Measurements from ENCODE around the gene LPCAT1. TPM values are rescaled to one million over a fixed set of nuclear protein-coding genes. Genes with fewer than 3 reads are reported as not detected.
A peak's percentile ranks its signal among the peaks of the same experiment; 100 is the strongest.

LPCAT1 gene
- total RNA-seq, 4 donors from 2014 or later: 8.8 to 59.4 (median 28.5) TPM

- Histone ChIP-seq H3K4me3 (no peak overlapping the region), H3K4me1 (no peaks in the 10 kb centered on the region), H3K27me3 (no peaks in the 10 kb centered on the region), H3K9me3 (no peaks in the 10 kb centered on the region), H3K36me3 (peaks cover 0 to 26% (median 0%) of the 10 kb centered on the region in 3 donors), H3K27ac (no peak overlapping the region)
- DNase-seq: no peak
- TF ChIP-seq, protein P1, sequence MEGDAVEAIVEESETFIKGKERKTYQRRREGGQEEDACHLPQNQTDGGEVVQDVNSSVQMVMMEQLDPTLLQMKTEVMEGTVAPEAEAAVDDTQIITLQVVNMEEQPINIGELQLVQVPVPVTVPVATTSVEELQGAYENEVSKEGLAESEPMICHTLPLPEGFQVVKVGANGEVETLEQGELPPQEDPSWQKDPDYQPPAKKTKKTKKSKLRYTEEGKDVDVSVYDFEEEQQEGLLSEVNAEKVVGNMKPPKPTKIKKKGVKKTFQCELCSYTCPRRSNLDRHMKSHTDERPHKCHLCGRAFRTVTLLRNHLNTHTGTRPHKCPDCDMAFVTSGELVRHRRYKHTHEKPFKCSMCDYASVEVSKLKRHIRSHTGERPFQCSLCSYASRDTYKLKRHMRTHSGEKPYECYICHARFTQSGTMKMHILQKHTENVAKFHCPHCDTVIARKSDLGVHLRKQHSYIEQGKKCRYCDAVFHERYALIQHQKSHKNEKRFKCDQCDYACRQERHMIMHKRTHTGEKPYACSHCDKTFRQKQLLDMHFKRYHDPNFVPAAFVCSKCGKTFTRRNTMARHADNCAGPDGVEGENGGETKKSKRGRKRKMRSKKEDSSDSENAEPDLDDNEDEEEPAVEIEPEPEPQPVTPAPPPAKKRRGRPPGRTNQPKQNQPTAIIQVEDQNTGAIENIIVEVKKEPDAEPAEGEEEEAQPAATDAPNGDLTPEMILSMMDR (IDR thresholded peaks at IDR 0.05): no peak
- no peak for TF ChIP-seq POLR2A (IDR thresholded peaks at IDR 0.05)
These were observed 59.2 kb downstream of the LPCAT1 start for GRCh38 chr5:1464511-1464910.

- peak in 1 of 3 donors; percentile 39 for DNase-seq
- Histone ChIP-seq H3K4me3 (no peak overlapping the region), H3K4me1 (no peaks in the 10 kb centered on the region), H3K9me3 (no peaks in the 10 kb centered on the region), H3K27ac (no peak overlapping the region), H3K36me3 (peaks cover 0 to 26% (median 0%) of the 10 kb centered on the region in 3 donors), H3K27me3 (no peaks in the 10 kb centered on the region)
- no peak for TF ChIP-seq POLR2A (IDR thresholded peaks at IDR 0.05)
- TF ChIP-seq, protein P1 (IDR thresholded peaks at IDR 0.05): no peak
These were observed 59.7 kb downstream of the LPCAT1 start for GRCh38 chr5:1464096-1464446.

DNA sequence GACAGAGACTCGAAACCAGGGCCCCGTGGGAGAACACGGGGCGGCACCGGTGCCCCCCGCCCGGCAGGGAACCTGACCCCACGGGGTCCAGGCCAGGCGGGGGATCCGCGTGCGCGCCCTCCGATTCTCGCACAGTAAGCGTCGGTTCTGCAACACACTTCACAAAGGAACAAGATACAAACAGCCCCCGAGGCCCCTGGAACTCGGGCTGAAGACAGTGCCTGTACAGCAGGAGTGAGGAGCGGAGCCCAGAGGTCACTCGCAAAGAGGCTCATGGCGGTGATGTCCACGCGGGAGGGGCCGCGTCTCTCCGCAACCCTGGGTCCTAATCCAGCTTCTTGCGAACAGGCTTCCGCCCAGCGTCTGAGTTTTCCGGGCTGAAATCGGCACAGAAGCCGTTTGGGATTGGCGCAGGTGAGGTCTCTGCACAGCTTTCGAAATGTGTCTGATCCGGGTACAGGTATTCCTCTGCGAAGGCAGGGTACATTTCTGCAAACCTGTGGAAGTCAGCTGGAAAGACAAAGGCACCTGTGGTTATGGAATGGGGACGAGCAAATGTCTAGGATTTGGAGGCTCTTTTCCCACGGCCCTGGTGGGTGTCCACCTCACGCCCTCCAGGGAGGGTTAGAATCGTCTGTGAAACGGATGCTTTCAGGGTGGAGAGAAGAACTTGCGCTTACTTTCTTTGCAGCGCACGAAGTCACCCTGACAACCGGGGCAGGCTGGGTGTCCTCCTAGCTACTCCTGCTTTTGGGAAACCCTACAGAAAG lies 60.2 kb downstream of the LPCAT1 start:
- no peaks in the 10 kb centered on the region for H3K9me3 ChIP-seq
- H3K27me3 ChIP-seq: no peaks in the 10 kb centered on the region
- H3K36me3 ChIP-seq: peaks cover 0 to 26% (median 0%) of the 10 kb centered on the region in 3 donors
- DNase-seq: peak in 2 of 3 donors; percentile 35 to 42
- H3K27ac ChIP-seq: no peak overlapping the region
- TF ChIP-seq, protein P1 (IDR thresholded peaks at IDR 0.05): no peak
- TF ChIP-seq POLR2A (IDR thresholded peaks at IDR 0.05): no peak
- H3K4me3 ChIP-seq: no peak overlapping the region
- H3K4me1 ChIP-seq: no peaks in the 10 kb centered on the region

DNA sequence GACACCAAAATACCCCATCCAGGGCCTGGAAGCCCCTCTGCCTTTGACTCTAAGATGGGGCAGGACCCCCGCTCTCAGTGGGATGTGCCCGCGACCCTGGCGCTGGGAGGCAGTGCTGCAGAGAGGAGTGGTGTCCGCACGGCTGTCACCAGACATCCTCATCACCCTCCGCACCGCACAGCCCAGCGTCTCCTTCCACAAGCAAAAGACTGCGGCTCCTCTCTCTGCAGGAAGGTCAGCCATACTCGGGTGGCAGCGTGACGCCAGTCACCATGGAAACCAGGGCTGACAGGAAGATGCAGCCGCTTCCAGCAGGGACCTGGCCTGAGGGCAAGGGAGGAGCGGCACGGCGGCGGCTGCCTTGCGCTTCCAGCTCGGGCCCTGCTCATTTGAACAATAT lies 61.4 kb downstream of the LPCAT1 start:
- Histone ChIP-seq H3K27me3 (no peaks in the 10 kb centered on the region), H3K4me1 (no peaks in the 10 kb centered on the region), H3K4me3 (no peak overlapping the region), H3K9me3 (peaks cover 0 to 2% (median 0%) of the 10 kb centered on the region in 4 donors), H3K27ac (no peak overlapping the region), H3K36me3 (peaks cover 0 to 26% (median 0%) of the 10 kb centered on the region in 3 donors)
- no peak for TF ChIP-seq POLR2A (IDR thresholded peaks at IDR 0.05)
- TF ChIP-seq, protein P1 (IDR thresholded peaks at IDR 0.05): no peak
- DNase-seq: peak in 1 of 3 donors; percentile 40

DNA sequence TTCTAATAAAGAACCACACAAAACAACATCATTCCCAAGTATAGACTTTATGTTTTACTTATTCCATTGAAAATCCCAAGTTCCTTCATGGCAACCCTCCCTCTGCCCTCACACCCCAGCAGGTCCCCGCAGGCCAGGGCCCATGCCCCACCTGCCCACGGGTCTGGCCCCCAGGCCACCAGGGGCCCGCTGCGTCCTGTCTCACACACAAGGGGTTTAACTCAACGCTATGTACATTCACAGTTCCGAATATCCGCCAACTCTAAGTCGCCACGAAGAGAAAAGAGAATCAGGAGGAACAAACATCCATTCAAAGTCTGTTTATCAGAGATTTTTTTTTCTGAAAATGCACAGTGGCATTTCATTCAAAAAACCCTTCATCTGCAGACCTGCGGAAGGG lies 62.4 kb downstream of the LPCAT1 start:
- no peaks in the 10 kb centered on the region for H3K27me3 ChIP-seq
- peaks cover 0 to 4% (median 0%) of the 10 kb centered on the region in 4 donors for H3K9me3 ChIP-seq
- no peak overlapping the region for H3K27ac ChIP-seq
- H3K4me1 ChIP-seq: no peaks in the 10 kb centered on the region
- H3K36me3 ChIP-seq: peaks cover 0 to 25% (median 0%) of the 10 kb centered on the region in 3 donors
- TF ChIP-seq, protein P1 (IDR thresholded peaks at IDR 0.05): no peak
- TF ChIP-seq POLR2A (IDR thresholded peaks at IDR 0.05): no peak
- peak in 1 of 3 donors; percentile 39 for DNase-seq
- no peak overlapping the region for H3K4me3 ChIP-seq

Data from Peyer's patch (tissue), 4 donors.